HG03175 (cell line): Measurements from ENCODE around the gene PCDHA12.
"Not testable (repeated sequence)": the region's sequence is repeated elsewhere in the genome, so short reads cannot be mapped to it uniquely, and the experiment has no call there.

Experiments used
- ATAC-seq: cut with Tn5 transposase; IDR thresholded peaks from one replicate; pipeline ENCODE4 v1.9.1; 2021; ENCODE audit warnings: mild to moderate bottlenecking, moderate library complexity; ENCODE audit not compliant: unreplicated experiment

Gene PCDHA12

GRCh38 chr5:140855772-140856674 is 19.1 kb upstream of the PCDHA12 start, which contains the start of gene PCDHA10:
Gene PCDHA10 (plus strand): TSS chr5:140855897. CDS start chr5:140856049, 152 bp downstream.
- no peak for ATAC-seq

DNA sequence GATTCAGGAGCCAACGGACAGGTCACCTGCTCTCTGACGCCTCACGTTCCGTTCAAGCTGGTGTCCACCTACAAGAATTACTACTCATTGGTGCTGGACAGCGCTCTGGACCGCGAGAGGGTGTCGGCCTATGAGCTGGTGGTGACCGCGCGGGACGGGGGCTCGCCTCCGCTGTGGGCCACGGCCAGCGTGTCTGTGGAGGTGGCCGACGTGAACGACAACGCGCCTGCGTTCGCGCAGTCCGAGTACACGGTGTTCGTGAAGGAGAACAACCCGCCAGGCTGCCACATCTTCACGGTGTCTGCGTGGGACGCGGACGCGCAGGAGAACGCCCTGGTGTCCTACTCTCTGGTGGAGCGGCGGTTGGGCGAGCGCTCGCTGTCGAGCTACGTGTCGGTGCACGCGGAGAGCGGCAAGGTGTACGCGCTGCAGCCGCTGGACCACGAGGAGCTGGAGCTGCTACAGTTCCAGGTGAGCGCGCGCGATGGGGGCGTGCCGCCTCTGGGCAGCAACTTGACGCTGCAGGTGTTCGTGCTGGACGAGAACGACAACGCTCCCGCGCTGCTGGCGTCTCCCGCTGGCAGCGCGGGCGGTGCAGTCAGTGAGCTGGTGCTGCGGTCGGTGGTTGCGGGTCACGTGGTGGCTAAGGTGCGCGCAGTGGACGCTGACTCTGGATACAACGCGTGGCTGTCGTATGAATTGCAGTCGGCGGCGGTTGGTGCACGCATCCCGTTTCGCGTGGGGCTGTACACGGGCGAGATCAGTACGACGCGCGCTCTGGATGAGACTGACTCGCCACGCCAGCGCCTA is 17.7 kb upstream of the PCDHA12 start:
- no peak for ATAC-seq

- no peak for ATAC-seq
Observed at GRCh38 chr5:140857987-140858240, 17.2 kb upstream of the PCDHA12 start.

- no peak for ATAC-seq
Observed at GRCh38 chr5:140862441-140863295, 12.4 kb upstream of the PCDHA12 start.

- ATAC-seq, result no peak
Observed at GRCh38 chr5:140868721-140869554, 6.2 kb upstream of the PCDHA12 start, which contains the start of gene PCDHA11. Gene PCDHA11 (plus strand): TSS chr5:140868957. CDS start chr5:140869104, 147 bp downstream.

DNA sequence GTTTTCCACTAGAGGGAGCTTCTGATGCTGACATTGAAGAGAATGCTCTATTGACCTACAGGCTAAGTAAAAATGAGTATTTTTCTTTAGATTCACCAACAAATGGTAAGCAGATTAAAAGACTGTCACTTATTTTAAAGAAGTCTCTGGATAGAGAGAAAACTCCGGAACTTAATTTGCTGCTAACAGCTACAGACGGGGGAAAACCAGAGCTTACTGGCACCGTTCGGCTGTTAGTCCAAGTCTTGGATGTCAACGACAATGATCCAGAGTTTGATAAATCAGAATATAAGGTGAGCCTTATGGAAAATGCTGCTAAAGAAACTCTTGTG is 5.6 kb upstream of the PCDHA12 start:
- ATAC-seq, result no peak

DNA sequence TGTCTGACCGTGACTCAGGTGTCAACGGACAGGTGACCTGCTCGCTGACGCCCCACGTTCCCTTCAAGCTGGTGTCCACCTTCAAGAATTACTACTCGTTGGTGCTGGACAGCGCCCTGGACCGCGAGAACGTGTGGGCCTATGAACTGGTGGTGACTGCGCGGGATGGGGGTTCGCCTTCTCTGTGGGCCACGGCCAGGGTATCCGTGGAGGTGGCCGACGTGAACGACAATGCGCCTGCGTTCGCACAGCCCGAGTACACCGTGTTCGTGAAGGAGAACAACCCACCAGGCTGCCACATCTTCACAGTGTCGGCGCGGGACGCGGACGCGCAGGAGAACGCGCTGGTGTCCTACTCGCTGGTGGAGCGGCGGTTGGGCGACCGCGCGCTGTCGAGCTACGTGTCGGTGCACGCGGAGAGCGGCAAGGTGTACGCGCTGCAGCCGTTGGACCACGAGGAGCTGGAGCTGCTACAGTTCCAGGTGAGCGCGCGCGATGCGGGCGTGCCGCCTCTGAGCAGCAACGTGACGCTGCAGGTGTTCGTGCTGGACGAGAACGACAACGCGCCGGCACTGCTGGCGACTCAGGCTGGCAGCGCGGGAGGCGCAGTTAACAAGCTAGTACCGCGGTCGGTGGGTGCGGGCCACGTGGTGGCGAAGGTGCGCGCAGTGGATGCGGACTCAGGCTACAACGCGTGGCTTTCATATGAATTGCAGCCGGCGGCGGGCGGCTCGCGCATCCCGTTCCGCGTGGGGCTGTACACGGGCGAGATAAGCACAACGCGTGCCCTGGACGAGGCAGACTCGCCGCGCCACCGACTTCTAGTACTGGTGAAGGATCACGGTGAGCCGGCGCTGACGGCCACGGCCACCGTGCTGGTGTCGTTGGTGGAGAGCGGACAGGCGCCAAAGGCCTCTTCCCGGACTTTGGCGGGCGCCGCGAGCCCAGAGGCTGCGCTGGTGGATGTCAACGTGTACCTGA is 4.6 kb upstream of the PCDHA12 start:
- ATAC-seq, result no peak

- not testable (repeated sequence) for ATAC-seq
Observed at GRCh38 chr5:140876541-140877261, 1.6 kb downstream of the PCDHA12 start.

GRCh38 chr5:140877262-140877581 is 2.1 kb downstream of the PCDHA12 start:
- no peak for ATAC-seq

GRCh38 chr5:140881889-140882590 is 6.9 kb downstream of the PCDHA12 start, which contains the start of gene PCDHA13:
Gene PCDHA13 (plus strand): TSS chr5:140882124. CDS start chr5:140882269, 145 bp downstream.
- no peak for ATAC-seq

DNA sequence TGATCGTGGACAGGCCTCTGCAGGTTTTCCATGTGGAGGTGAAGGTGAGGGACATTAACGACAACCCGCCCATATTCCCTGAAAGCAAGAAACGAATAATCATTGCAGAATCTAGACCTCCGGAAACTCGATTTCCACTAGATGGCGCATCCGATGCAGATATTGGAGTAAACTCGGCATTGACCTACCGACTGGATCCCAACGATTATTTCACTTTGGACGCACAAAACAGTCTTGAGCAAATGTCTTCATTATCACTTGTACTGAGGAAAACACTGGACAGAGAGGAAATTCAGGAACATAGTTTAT is 7.4 kb downstream of the PCDHA12 start:
- no peak for ATAC-seq

DNA sequence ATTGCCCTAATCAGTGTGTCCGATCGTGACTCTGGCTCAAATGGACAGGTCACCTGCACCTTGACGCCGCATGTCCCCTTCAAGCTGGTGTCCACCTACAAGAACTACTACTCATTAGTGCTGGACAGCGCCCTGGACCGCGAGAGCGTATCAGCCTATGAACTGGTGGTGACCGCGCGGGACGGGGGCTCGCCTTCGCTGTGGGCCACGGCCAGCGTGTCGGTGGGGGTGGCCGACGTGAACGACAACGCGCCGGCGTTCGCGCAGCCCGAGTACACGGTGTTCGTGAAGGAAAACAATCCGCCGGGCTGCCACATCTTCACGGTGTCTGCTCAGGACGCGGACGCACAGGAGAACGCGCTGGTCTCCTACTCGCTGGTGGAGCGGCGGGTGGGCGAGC is 8.3 kb downstream of the PCDHA12 start:
- ATAC-seq, result no peak

- ATAC-seq, result no peak
Observed at GRCh38 chr5:140883927-140884697, 9.0 kb downstream of the PCDHA12 start.

DNA sequence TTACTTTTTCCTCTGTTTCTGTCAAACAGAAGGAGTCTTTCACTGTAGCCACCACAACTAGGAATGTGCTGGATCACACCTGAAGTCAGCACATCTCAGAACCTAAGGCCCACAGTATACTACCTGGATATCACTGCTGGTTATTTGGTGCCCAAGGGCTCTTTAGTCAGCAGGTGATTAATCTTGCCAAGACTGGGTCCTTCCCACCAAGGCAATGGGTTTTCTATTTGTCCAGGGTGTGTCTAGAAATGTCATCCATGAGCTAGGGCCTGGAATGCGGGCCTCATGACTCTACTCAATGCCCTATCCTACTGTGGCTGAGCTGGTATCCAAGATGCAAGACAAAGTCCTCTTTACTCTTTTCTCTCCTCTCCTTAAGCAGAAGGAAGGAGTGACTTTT is 41.2 kb downstream of the PCDHA12 start:
- no peak for ATAC-seq

GRCh38 chr5:140923601-140924000 is 48.5 kb downstream of the PCDHA12 start:
- no peak for ATAC-seq

- ATAC-seq, result no peak
Observed at GRCh38 chr5:140925806-140926442, 50.8 kb downstream of the PCDHA12 start, which contains the start of gene PCDHAC1. Gene PCDHAC1 (plus strand): TSS chr5:140926299. CDS start chr5:140926893, 594 bp downstream.
